Measurements from ENCODE around the gene SLFN11.

DNA sequence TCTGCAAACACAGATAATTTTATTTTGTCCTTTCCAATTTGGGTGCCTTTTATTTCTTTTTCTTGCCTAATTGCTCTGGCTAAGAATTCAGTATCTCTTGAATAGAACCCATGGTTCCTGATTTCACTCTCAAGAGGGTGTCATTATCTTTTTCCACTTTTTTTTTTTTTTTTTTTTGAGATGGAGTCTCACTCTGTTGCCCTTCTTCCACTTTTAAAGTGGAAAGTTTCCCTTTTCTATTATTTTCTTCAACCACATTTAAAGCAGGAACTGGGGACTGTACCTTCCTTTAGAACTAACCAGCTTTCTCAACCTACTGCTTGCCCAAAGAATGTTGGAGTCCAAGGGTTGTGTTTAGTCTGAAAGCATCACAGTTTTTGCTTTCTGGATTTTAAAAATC is 31.1 kb downstream of the SLFN11 start:
- TF ChIP-seq, protein P1, sequence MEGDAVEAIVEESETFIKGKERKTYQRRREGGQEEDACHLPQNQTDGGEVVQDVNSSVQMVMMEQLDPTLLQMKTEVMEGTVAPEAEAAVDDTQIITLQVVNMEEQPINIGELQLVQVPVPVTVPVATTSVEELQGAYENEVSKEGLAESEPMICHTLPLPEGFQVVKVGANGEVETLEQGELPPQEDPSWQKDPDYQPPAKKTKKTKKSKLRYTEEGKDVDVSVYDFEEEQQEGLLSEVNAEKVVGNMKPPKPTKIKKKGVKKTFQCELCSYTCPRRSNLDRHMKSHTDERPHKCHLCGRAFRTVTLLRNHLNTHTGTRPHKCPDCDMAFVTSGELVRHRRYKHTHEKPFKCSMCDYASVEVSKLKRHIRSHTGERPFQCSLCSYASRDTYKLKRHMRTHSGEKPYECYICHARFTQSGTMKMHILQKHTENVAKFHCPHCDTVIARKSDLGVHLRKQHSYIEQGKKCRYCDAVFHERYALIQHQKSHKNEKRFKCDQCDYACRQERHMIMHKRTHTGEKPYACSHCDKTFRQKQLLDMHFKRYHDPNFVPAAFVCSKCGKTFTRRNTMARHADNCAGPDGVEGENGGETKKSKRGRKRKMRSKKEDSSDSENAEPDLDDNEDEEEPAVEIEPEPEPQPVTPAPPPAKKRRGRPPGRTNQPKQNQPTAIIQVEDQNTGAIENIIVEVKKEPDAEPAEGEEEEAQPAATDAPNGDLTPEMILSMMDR (IDR thresholded peaks at IDR 0.05): no peak
- TF ChIP-seq POLR2A (IDR thresholded peaks at IDR 0.05): no peak
